ENCODE data around the gene ATRNL1.

- TF ChIP-seq CTCF (IDR thresholded peaks at IDR 0.05) = peak; percentile 51
- TF ChIP-seq EZH2 (IDR thresholded peaks at IDR 0.05) = no peak
- TF ChIP-seq EZH2phosphoT487 (IDR thresholded peaks at IDR 0.05) = no peak
Measured at GRCh38 chr10:115948465-115948864, 855.3 kb downstream of the ATRNL1 start.
